GM18861 (cell line): ENCODE results near the gene ZNF576.
"Not testable (repeated sequence)": the region's sequence is repeated elsewhere in the genome, so short reads cannot be mapped to it uniquely, and the experiment has no call there.

ENCODE experiments used
- ATAC-seq: cut with Tn5 transposase; IDR thresholded peaks from one replicate; pipeline ENCODE4 v1.9.1; 2021; ENCODE audit not compliant: unreplicated experiment

The ZNF576 gene

GRCh38 chr19:43625918-43626579 is 29.7 kb downstream of the ZNF576 start:
- ATAC-seq = no peak

DNA sequence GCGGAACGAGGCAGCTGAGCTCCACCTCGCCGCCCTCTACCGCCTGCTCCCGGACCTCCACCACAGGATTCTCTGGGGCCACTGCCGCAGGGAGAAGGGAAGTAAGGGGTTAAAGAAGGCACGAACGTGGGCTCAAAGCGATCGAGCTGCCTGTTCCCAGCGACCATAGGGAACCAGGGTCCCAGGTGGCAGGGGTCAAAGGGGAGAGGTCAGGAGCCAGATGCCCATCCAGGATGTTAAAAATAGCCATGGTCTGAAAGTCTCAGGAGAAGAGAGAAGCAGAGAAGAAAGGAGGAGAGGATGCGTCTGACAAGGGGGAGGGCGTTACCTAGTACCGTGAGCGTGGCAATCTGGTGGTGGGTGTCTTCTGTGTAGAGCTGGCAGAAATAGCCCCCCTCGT is 30.4 kb downstream of the ZNF576 start:
- ATAC-seq = no peak

- no peak for ATAC-seq
These were observed 32.4 kb downstream of the ZNF576 start for GRCh38 chr19:43628646-43629326.

DNA sequence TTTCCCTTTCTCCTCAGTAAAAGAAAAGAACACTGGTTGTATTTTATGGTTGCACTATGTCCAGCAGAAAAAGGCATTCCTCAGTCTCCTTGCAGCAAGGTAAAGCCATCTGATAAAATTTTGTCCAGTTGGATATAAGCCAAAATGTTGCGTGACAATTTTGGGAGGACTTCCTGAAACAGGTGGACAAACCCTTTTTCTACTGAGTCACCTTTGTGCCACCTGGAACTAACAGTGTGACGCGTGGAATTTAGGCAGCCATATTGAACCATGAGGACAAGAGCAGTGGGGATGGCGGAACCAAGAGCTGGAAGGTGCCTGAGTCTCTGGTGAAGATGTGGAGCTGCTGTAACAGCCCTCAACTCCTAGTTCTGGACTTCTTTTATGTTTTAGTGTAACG is 35.1 kb downstream of the ZNF576 start:
- no peak for ATAC-seq

GRCh38 chr19:43633520-43633919 is 37.1 kb downstream of the ZNF576 start:
- ATAC-seq = no peak

GRCh38 chr19:43634068-43634467 is 37.7 kb downstream of the ZNF576 start:
- no peak for ATAC-seq

DNA sequence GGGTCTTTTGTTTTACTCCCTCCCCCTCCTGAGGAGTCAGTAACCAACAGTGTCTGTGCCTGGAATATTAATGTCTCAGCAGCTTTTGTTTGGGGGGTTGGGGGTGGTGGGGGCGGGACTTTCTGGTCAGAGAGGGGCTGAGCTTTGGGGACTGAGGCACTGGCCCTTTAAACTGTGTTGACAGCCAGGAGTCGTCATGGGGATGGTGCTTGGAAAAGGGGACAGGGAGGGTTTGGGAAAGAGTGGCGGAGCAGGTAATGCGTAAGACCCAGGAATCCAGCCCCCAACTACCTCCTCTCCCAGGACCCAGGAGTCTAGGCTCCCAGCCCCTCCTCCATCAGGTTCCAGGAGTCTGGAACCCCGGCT is 38.1 kb downstream of the ZNF576 start:
- ATAC-seq = no peak

DNA sequence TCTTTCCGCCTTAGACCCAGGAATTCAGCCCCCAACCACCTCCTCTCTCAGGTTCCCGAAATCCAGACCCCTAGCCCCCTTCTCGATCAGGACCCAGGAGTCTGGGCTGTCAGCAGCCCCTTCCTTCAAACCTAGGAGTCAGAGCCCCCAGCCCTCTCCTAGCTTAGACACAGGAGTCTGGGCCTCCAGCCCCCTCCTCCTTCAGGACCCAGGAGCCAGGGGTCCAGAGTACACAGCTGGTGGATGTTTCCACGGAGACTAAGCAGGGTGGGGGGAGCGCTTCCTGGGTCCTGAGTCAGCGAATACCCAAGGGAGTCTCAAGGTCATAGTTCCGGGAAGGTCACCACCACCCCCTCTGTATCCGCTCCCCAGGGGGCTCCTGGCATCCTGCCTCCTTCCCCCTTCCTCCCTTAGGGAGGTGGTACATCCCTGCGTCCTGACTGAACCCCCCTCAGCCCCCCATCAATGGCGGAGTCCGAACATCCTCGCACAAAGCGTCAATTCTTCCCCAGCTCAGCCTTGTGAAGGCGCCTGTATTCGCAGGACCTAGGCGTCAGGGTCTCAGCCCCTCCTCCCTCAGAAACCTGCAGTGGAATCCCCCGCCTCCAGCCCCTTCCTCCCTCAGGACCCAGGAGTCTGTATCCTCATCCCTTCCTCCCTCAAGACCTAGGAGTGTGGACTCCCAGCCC is 38.6 kb downstream of the ZNF576 start:
- no peak for ATAC-seq

DNA sequence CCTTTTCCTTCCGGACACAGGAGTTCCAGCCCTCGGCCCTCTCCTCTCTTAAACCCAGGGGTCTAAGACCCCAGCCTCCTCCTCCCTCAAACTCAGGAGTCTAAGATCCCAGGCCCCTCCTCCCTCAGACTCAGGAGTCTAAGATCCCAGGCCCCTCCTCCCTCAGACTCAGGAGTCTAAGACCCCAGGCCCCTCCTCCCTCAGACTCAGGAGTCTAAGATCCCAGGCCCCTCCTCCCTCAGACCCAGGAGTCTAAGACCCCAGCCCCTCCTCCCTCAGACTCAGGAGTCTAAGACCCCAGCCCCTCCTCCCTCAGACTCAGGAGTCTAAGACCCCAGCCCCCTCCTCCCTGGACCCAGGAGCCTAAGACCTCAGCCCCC is 39.2 kb downstream of the ZNF576 start:
- not testable (repeated sequence) for ATAC-seq

DNA sequence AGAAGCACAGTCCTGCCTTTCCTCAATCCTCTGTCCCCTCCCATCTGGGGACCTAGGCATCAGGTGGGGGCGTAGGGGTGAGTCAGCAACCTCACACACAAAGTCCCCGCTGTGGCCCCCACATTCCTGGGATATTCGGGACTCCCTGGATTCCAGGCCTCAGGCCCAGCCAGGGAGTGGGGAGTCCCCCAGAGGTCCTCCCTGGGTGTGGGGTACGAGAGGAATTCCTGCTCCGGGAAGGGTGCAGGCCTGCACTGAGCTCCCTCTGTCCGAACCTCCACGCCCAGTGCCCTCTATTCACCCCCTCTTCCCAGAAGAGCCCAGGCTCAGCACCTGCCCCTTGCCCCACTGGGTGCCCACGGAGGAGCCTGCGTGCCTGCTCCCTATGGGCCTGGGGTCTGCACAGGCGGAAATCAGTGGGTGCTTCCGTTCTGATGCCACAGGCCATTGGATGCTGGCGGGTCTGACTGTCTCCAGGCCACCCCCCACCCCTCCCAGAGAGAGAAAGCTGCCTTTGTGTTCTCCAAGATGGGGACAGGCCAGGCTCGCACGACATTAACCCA is 39.8 kb downstream of the ZNF576 start:
- ATAC-seq = no peak

GRCh38 chr19:43638214-43638994 is 42.0 kb downstream of the ZNF576 start:
- ATAC-seq = no peak

GRCh38 chr19:43638995-43639518 is 42.7 kb downstream of the ZNF576 start:
- ATAC-seq = no peak

DNA sequence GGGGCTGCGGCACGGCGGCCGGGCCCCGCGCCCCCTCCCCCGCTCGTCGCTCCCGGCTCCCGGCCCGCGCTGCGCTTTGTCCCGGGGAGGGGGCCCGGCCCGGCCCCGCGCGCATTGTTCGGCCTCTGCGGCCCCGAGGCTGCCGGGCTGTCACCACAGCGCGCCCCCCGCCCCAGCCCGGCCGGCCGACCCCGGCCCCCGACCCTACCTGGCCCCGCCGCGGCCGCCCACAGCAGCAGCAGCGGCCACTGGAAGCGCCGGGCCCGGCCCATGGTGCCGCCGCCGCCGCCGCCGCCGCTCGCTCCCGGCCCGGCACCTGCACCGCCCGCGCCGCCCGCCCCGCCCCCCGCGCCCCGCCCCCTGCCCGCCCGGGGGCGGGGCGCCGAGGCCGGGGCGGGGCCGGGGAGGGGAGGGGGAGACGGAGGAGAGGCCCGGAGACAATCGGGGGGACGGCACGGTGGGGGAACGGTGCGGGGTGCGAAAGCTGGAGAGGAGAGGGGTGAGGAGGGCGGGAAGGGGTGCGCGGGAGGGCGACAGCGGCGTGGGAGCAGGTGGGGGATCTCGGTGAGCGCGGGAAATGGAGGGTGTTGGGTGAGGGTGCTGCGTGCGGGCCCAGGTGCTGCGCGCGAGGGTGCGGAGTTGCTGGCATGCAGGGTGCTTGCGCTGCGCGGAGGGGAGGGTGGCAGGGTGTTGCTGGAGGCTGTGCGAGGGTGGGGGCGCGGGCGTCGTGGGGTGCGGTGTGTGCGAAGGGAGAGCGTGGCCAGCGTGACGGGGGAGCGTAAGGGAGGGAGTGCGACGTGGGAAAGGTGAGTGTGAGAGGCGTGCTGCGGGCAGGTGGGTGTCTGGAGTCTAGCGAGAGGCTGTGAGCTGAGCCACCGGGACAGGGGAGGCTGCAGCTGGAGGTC is 43.4 kb downstream of the ZNF576 start, which contains the start of gene CADM4:
Gene CADM4 (minus strand): TSS at position 332 of the 905 bp plus-strand sequence. CDS start 60 bp downstream, at position 272.
- ATAC-seq = no peak

- no peak for ATAC-seq
These were observed 44.0 kb downstream of the ZNF576 start for GRCh38 chr19:43640424-43640757.

GRCh38 chr19:43641333-43641732 is 44.9 kb downstream of the ZNF576 start:
- ATAC-seq = no peak

GRCh38 chr19:43642531-43642930 is 46.1 kb downstream of the ZNF576 start:
- no peak for ATAC-seq

GRCh38 chr19:43643326-43643725 is 46.9 kb downstream of the ZNF576 start:
- no peak for ATAC-seq

DNA sequence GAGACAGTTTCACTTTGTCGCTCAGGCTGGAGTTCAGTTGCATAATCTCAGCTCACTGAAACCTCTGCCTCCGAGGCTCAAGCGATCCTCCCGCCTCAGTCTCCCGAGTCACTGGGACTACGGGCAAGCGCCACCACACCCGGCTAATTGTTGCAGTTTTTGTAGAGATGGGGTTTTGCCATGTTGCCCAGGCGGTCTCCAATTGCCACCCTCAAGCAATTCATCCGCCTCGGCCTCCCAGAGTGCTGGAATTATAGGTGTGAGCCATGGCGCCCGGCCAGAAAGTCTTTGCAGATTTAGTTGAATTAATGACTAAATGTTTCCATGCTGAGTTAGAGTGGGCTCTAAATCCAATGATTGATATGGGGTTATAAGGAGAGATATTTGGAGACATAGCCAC is 47.8 kb downstream of the ZNF576 start:
- ATAC-seq = no peak

DNA sequence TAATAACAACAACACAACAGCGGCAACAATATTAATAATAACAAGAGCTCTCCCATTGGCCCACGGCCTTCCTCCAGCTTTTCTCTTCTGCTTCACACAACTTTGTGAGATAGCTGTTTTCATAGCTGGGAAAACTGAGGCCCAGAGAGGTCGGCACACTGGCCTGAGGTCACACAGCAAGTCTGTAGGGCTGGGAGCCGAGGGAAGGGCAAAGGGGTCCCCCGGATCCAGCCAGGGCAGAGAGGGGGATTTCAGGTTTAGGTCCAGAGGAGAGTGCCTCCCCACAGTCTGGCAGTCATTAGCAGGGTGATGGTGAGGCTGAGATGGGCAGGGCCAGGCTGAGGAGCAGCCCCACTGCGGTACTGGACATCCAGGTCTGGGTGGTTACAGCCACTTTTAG is 52.2 kb downstream of the ZNF576 start:
- ATAC-seq = no peak

DNA sequence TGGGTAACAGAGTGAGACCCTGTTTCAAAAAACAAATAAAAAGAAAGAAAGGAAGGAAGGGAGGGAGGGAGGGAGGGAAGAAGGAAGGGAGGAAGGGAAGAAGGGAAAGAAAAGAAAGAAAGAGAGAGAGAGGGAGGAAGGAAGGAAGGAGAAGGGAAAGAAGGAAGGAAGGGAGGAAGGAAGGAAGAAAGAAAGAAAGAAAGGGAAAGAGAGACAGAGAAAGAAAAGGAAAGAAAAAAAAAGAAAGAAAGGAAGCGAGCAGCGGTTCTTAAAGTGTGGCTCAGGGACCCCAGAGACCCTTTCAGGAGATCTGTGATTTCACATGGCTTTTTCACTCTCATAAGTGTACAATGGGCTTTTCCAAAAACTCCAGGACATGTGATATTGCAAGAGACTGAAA is 53.1 kb downstream of the ZNF576 start:
- ATAC-seq = no peak
